Breast epithelium (tissue), 4 donors: ENCODE measurements around the gene AHSG. TPM values are rescaled to one million over a fixed set of nuclear protein-coding genes. Genes with fewer than 3 reads are reported as not detected.

Source experiments
- DNase-seq, 2 donors: peaks; one replicate each; pipeline ENCODE4 v3.0.0-alpha.2; 2019; ENCODE audit warnings: low spot score in 2 of 2
- H3K27ac ChIP-seq, 2 donors: fragments of 200-600 bp; sonication (generic) in 1 of 2; one replicate each; pipeline ENCODE4 v1.5.1; 2016 to 2019; ENCODE audit warnings: mild to moderate bottlenecking in 1 of 2
- H3K27me3 ChIP-seq, 2 donors: fragments of 200-600 bp; sonication (generic) in 1 of 2; one replicate each; pipeline versions ENCODE4 v1.5.1 to v1.6.0; 2017 to 2019; ENCODE audit warnings: control low read depth in 1 of 2, mild to moderate bottlenecking in 1 of 2
- H3K36me3 ChIP-seq: fragments of 200-600 bp; one replicate; pipeline ENCODE4 v1.5.1; 2019
- H3K4me1 ChIP-seq, 2 donors: fragments of 200-600 bp; sonication (generic); one replicate each; pipeline ENCODE4 v1.5.1; 2016 to 2019; ENCODE audit warnings: control low read depth in 1 of 2
- H3K4me3 ChIP-seq, 3 donors: fragments of 200-600 bp; sonication (generic); 1 replicate in 2 of 3; 2 replicates in 1 of 3; pipeline ENCODE4 v1.5.1; 2016 to 2019; ENCODE audit warnings: mild to moderate bottlenecking in 3 of 3, moderate library complexity in 2 of 3
- H3K9me3 ChIP-seq, 2 donors: fragments of 200-600 bp; sonication (generic) in 1 of 2; one replicate each; pipeline ENCODE4 v1.5.1; 2016 to 2019; ENCODE audit warnings: control low read depth in 1 of 2
- CTCF ChIP-seq, 3 donors: fragments of 450-650 bp; IDR thresholded peaks; one replicate each; pipeline ENCODE4 v1.5.1; 2016 to 2017; ENCODE audit warnings: antibody characterized with exemption in 3 of 3, mild to moderate bottlenecking in 3 of 3, moderate library complexity in 3 of 3
- POLR2A ChIP-seq: fragments of 450-650 bp; IDR thresholded peaks from one replicate; pipeline ENCODE4 v1.6.1; 2016; ENCODE audit warnings: antibody characterized with exemption, mild to moderate bottlenecking, moderate library complexity
- POLR2AphosphoS5 ChIP-seq, 3 donors: sonication (generic); formaldehyde crosslinking; IDR thresholded peaks; one replicate each; pipeline ENCODE4 v1.6.1; 2017; ENCODE audit warnings: antibody characterized with exemption in 3 of 3
- intact Hi-C: fragments of 100-400 bp; cut with DNase I; formaldehyde crosslinking; loops from one replicate; pipeline ENCODE4 v1.15.1; 2023; ENCODE audit warnings: low total_unique reads
- total RNA-seq, 3 donors: library from RNA; depleted of rRNA; stranded (reverse); fragments of >200 nt; gene quantifications; one replicate each; pipeline ENCODE4 v1.1.0, GENCODE V29; 2016

The AHSG gene
- total RNA-seq, 3 donors from 2014 or later = not detected

- H3K9me3 ChIP-seq = no peaks in the 10 kb centered on the region
- no peak overlapping the region for H3K27ac ChIP-seq
- peaks cover 0 to 8% of the 10 kb centered on the region in 2 donors for H3K27me3 ChIP-seq
- no peaks in the 10 kb centered on the region for H3K36me3 ChIP-seq
- TF ChIP-seq CTCF (IDR thresholded peaks at IDR 0.05) (no peak), POLR2A (no peak), POLR2AphosphoS5 (IDR thresholded peaks at IDR 0.05) (no peak)
- no peaks in the 10 kb centered on the region for H3K4me1 ChIP-seq
- no peak for DNase-seq
- intact Hi-C loops = no loop called here
- H3K4me3 ChIP-seq = no peak overlapping the region
Measured at GRCh38 chr3:186619787-186620212, 6.9 kb downstream of the AHSG start.

GRCh38 chr3:186620213-186621092 is 7.6 kb downstream of the AHSG start:
- intact Hi-C loops = no loop called here
- H3K9me3 ChIP-seq = no peaks in the 10 kb centered on the region
- H3K4me3 ChIP-seq = no peak overlapping the region
- no peak for DNase-seq
- no peak overlapping the region for H3K27ac ChIP-seq
- TF ChIP-seq CTCF (IDR thresholded peaks at IDR 0.05) (no peak), POLR2AphosphoS5 (IDR thresholded peaks at IDR 0.05) (no peak), POLR2A (no peak)
- H3K4me1 ChIP-seq = no peaks in the 10 kb centered on the region
- H3K36me3 ChIP-seq = no peaks in the 10 kb centered on the region
- peaks cover 0 to 7% of the 10 kb centered on the region in 2 donors for H3K27me3 ChIP-seq

GRCh38 chr3:186621894-186622650 is 9.2 kb downstream of the AHSG start:
- no peaks in the 10 kb centered on the region for H3K4me1 ChIP-seq
- no peaks in the 10 kb centered on the region for H3K36me3 ChIP-seq
- intact Hi-C loops = no loop called here
- no peaks in the 10 kb centered on the region for H3K9me3 ChIP-seq
- TF ChIP-seq POLR2AphosphoS5 (IDR thresholded peaks at IDR 0.05) (no peak), POLR2A (no peak), CTCF (IDR thresholded peaks at IDR 0.05) (no peak)
- H3K27ac ChIP-seq = no peak overlapping the region
- H3K27me3 ChIP-seq = peaks cover 0 to 4% of the 10 kb centered on the region in 2 donors
- H3K4me3 ChIP-seq = no peak overlapping the region
- DNase-seq = no peak

- H3K27me3 ChIP-seq = peaks cover 0 to 4% of the 10 kb centered on the region in 2 donors
- intact Hi-C loops = no loop called here
- H3K4me1 ChIP-seq = no peaks in the 10 kb centered on the region
- H3K4me3 ChIP-seq = no peak overlapping the region
- no peaks in the 10 kb centered on the region for H3K36me3 ChIP-seq
- no peak overlapping the region for H3K27ac ChIP-seq
- TF ChIP-seq CTCF (IDR thresholded peaks at IDR 0.05) (no peak), POLR2AphosphoS5 (IDR thresholded peaks at IDR 0.05) (no peak), POLR2A (no peak)
- no peaks in the 10 kb centered on the region for H3K9me3 ChIP-seq
- no peak for DNase-seq
Measured at GRCh38 chr3:186622651-186623310, 9.9 kb downstream of the AHSG start.
